GM19372 (cell line): ENCODE data around the gene C8G.
A peak's percentile ranks its signal among the peaks of the same experiment; 100 is the strongest.

ENCODE experiments used
- ATAC-seq: cut with Tn5 transposase; IDR thresholded peaks from one replicate; pipeline ENCODE4 v1.9.1; 2021; ENCODE audit warnings: mild to moderate bottlenecking, low read depth, moderate library complexity; ENCODE audit not compliant: unreplicated experiment

Gene C8G

GRCh38 chr9:136980669-136981478, 35.8 kb downstream of the C8G start:
- no peak for ATAC-seq

- ATAC-seq, result no peak
Measured at GRCh38 chr9:136981588-136982231, 36.7 kb downstream of the C8G start.

GRCh38 chr9:136982232-136983051, 37.4 kb downstream of the C8G start, which contains the start of gene LCNL1:
TSS of gene LCNL1 (plus strand) at chr9:136982993. CDS start at chr9:136983587, 594 bp downstream.
- ATAC-seq, result no peak

DNA sequence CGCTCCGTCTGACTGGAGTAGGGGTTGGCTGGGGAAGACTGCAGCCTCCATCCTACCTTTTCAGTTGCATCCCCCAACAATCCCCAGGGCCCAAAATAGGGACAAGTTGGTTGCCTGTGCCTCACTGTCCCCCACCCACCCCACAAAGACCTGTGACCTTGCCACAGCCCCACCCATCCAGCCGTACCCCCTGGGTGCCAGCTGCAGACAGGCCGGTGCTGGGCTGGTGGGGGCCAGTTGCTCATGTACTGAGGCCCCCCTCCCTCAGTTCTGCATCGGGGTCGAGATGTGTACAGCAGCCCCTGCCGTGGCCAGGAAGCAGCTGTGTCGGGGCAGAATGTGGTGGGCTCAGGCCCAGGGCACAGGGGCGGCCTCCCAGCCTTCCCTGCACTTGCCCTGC, 38.1 kb downstream of the C8G start:
- no peak for ATAC-seq

DNA sequence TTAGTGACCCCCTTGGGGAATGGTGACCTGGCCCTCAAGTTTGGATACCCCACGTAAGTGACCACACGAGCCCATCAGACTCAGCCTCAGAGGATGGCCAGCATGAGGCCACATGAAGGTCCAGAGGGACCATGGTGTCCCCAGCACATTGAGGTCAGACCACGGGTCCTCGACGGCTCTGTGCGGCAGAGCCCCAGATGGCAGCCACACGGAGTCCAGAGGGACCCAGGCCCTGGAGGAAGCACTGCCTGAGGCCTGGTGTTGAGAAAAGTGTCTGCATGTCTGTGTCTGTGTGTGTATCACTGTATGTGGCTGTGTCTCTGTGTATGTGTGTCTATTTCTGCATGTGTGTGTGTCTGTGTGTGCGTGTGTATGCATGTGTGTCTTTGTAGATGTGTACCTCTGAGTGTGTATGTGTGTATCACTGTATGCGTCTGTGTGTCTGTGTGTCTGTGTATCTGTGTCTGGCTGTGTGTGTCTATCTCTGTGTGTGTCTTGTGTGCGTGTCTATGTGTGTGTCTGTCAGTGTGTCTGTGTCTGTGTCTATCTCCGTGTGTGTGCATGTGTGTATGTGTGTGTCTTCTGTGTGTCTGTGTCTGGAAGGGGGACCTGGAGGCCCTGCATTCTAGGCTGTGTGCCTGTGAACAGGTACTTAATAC, 38.7 kb downstream of the C8G start:
- no peak for ATAC-seq

DNA sequence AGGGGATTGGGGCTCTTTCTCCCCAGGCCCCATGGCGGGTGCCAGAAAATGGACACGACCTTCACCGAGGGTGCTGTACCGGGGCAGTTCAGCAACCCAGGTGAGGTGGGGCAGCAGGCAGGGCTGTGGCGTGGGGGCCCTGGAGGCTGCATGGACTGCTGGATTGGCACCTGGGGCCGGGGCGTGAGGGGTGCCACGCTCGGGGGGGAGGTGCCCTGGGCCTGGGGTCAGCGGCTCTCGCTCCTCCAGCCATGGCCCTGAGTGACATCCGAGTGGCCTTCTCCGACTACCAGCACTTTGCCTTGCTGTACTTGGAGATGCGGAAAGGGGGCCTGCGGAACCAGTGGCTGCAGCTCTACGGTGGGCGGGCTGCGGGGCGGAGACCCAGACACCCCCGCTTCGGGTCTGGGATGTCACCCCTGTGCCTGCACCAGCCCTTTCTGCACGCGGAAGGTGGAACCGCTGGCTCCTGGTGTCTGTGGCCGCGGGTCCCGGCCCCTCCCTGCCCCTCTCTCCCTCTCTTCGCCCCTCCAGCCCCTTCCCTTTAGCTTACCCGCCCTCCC, 39.5 kb downstream of the C8G start:
- ATAC-seq, result no peak

DNA sequence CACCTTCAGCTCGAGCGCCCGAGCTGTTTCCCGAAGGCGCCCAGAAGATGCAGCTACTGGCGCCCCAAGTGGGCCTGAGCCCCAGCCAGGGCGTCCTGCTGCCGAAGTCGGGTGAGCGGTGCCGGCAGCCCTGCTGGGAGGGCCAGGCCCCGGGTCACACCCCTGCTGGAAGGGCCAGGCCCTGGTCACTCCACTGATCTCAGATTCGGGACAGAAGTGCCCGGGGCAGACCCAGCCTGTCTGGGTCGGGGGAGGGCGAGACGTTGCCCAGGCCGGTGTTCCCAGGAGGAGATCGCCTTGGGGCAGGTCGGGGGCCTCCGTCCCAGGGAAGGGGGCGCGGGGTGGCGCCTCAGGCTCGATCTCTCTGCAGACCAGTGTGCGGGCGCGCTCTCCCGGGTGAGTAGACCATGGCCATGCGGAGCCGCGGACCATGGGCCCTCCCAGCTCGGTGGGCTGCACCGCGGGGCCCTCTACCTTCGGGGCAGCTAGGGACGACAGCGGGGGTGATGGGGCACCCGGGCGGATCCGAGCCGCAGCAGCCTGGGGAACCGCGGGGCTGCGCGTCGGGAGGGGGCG, 40.1 kb downstream of the C8G start:
- ATAC-seq, result no peak

GRCh38 chr9:136985853-136986252, 40.8 kb downstream of the C8G start:
- ATAC-seq, result no peak

- ATAC-seq, result no peak
Measured at GRCh38 chr9:136988872-136989271, 43.8 kb downstream of the C8G start.

GRCh38 chr9:136990242-136990911, 45.3 kb downstream of the C8G start:
- no peak for ATAC-seq

GRCh38 chr9:136991993-136992818, 47.2 kb downstream of the C8G start, which contains the start of gene PAXX:
TSS of gene PAXX (plus strand) at chr9:136992422. CDS start at chr9:136992444, 22 bp downstream.
- ATAC-seq, result peak; percentile 85

DNA sequence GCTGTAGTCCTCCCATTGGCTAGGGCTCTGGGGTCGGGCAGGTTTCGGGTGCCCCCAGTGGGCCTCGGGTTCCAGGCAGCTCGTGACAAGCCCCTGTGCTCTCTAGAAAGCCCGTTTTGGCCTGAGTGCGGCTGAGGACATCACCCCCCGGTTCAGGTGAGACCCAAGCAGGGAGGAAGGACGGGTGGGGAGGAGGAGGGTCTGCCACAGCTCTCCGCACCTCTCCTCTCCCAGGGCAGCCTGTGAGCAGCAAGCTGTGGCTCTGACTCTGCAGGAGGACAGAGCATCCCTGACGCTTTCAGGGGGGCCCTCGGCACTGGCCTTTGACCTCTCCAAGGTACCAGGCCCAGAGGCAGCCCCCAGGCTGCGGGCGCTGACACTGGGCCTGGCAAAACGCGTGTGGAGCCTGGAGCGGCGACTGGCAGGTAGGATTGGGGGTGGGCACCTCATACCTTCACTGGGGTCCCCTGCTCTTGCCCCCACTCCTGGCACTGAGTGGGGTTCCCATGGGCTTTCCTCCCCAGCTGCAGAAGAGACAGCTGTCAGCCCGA, 47.9 kb downstream of the C8G start:
- ATAC-seq, result no peak

DNA sequence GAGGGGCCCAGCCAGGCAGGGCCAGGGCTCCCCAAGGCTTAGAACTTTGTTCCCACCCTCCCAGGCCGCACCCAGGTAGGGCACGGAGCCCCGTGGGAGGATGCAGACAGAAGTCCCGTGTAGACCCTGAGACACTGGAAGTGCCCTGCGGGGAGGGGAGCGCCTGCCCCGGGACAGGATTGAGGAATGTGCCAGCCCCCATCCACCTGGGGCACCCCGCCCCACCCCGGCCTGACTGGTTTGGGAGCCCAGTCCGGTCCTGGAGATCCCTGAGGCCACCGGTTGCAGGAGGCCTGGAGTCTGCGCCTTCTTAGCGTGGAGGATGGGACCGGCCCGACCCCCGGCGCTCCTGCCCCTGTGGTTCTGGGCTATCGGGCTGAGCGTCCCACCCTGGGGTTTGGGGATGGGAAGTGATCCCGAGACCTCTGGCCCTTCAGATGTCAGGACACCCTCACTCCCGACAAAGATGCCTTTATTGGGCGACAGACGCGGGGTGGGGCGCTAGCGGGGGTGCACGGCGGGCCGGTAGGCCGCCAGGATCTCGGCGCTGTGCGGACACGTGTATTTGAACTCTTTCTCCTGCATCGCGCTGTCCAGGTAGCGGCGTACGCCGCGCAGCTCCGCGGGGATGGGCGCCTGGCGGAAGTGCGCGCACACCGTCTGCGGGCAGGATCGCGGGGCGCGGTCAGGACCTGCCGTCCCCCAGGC, 49.3 kb downstream of the C8G start:
- no peak for ATAC-seq

DNA sequence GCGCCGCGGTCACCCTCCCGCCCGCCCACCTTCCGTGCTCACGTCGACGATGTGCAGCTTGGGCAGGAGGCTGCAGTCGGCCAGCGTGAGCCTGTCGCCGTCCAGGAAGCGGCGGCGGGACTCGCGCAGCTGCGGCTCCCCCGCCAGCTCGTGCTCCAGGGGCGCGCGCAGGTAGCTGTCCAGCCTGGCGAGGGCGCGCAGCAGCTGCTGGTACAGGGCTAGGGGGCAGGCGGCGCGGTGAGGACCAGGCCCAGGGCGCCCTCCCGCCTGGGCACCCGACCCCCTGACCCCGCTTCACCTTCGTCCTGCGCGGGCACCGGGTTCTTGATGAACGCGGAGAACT, 49.8 kb downstream of the C8G start:
- ATAC-seq, result no peak

DNA sequence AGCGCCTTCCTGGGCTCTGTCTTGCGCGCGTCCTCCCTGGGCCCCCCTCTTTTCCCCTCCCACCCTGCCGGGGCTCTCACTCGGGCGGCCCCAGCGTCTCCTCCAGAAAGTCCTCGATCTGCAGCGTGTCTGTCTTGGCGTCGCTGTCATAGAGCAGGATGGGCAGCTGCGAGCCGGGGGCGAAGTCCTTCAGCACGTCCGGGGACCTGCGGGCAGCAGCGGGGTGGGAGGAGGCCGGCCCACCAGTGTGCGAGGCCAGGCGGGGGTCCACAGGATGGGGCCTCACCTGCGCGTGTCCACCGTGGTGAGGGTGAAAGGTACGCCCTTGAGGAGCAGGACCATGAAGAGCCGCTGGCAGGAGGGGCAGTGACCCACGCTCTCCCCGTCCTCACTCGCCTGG, 50.3 kb downstream of the C8G start:
- no peak for ATAC-seq

DNA sequence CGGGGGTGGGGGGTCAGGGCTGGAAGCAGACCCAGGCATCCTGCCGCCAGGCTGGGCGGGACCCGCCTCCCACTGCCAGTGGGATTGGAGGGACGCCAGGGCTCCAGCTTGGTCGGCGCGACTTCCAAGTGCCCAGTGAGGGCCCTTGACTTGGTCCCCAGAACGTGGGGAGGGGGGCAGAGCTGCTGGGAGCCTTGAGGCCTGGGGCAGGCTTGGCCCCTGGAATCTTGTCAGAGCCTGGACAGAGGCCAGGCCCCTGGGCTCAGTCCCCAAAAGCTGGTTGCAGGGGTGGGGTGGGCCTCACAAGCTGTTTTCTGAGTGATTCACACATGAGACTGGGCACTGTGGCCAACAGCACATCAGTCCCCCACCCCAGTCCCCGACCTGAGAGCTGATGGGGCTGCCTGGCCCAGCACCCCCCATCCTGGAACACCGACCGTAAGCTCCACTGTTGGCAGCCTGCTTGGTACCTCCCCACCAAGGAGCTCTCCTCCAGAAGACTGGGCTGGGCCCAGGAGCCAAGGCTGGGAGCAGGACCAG, 50.8 kb downstream of the C8G start:
- no peak for ATAC-seq
